Measurements from ENCODE around the gene P2RX3. TPM values are rescaled to one million over a fixed set of nuclear protein-coding genes. Genes with fewer than 3 reads are reported as not detected.

Gene P2RX3
- polyA plus RNA-seq, 1 experiment: not detected

- ChIA-PET CTCF (interaction anchor here (1.0 kb wide), 1 partner anchor 64 kb away, joined by 4 read pairs; no protein-coding TSS in a partner anchor), POLR2A (interaction anchor here (2.4 to 4.2 kb wide), 2 partner anchors 9 to 11 kb away, joined by 20 to 44 read pairs; partner anchors contain the start of gene TNKS1BP1)
- H3K27ac ChIP-seq (ENCODE audit: low read depth, low read length): no peak overlapping the region
- H3K9me3 ChIP-seq (ENCODE audit: control insufficient read depth, insufficient read depth, low read length): no peaks in the 10 kb centered on the region
- no peaks in the 10 kb centered on the region for H3K27me3 ChIP-seq (ENCODE audit: control insufficient read depth, insufficient read depth, low read length)
- H3K4me3 ChIP-seq (ENCODE audit: low read depth, low read length): no peak overlapping the region
- no peak for DNase-seq (ENCODE audit: low read depth, low spot score)
- TF ChIP-seq, protein P1, sequence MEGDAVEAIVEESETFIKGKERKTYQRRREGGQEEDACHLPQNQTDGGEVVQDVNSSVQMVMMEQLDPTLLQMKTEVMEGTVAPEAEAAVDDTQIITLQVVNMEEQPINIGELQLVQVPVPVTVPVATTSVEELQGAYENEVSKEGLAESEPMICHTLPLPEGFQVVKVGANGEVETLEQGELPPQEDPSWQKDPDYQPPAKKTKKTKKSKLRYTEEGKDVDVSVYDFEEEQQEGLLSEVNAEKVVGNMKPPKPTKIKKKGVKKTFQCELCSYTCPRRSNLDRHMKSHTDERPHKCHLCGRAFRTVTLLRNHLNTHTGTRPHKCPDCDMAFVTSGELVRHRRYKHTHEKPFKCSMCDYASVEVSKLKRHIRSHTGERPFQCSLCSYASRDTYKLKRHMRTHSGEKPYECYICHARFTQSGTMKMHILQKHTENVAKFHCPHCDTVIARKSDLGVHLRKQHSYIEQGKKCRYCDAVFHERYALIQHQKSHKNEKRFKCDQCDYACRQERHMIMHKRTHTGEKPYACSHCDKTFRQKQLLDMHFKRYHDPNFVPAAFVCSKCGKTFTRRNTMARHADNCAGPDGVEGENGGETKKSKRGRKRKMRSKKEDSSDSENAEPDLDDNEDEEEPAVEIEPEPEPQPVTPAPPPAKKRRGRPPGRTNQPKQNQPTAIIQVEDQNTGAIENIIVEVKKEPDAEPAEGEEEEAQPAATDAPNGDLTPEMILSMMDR (IDR thresholded peaks at IDR 0.05; ENCODE audit: low read depth, low read length): no peak
Measured at GRCh38 chr11:57313071-57313787, 24.9 kb upstream of the P2RX3 start.

DNA sequence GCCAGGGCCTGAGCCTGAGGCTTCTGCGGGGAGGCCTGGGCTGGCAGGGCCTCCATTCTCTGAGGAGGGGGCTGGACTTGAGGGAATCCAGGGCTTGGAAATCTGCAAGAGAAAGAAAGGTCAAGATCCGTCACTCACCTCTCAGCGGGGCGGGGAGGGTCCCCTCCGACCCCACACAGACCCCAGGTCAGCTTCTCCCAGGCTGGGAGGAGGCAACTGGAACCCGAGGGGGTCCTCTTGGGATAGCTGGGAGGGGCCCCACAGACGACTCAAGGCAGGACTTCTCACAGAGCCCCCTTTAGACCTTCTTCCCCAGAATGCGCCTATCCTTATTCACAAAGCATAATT lies 24.4 kb upstream of the P2RX3 start:
- no peak for DNase-seq (ENCODE audit: low read depth, low spot score)
- POLR2A ChIA-PET: interaction anchor here (4.2 kb wide), 1 partner anchor 8 kb away, joined by 44 read pairs; no protein-coding TSS in a partner anchor
- TF ChIP-seq, protein P1 (IDR thresholded peaks at IDR 0.05; ENCODE audit: low read depth, low read length): no peak

DNA sequence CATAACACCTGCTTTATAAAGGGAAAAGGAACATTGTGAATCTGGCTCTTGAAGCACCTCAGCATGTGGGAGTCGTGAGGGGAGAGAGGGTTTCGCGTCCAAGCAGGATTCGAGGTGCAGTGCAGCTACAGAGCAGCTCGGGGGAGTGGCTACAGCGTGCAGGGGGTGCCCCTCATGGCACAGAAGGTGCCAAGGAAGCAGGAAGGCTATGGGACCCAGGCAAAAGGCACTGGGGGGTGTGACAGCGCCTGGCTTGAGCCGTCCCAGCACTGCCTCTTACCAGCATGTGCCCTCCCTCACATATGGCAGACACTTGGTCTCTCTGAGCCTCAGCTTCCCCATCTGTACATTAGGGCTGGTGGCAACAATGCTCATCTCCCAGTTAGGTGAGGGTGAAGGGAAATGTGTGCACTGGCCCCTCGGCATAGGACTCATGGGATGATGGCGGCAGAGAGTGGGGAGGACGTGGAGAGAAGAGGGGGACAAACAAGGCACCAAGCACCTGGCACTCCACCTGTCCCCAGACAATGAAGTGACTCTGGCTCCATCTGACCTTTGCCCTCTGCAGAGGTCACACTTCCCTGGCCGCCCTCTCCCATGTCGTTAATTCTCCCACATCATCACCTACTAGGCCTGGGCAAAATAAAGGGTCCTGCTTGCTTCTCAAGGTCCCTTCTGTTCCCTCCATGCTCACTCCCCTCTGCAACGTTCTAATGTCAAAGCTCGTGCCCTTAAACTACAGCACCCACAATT lies 23.8 kb upstream of the P2RX3 start:
- Histone ChIP-seq H3K27ac (ENCODE audit: low read depth, low read length) (no peak overlapping the region), H3K27me3 (ENCODE audit: control insufficient read depth, insufficient read depth, low read length) (no peaks in the 10 kb centered on the region), H3K4me3 (ENCODE audit: low read depth, low read length) (no peak overlapping the region), H3K9me3 (ENCODE audit: control insufficient read depth, insufficient read depth, low read length) (no peaks in the 10 kb centered on the region)
- CTCF ChIA-PET: no interaction called here
- TF ChIP-seq, protein P1 (IDR thresholded peaks at IDR 0.05; ENCODE audit: low read depth, low read length): no peak
- DNase-seq (ENCODE audit: low read depth, low spot score): no peak
- POLR2A ChIA-PET: interaction anchor here (4.2 kb wide), 1 partner anchor 8 kb away, joined by 44 read pairs; no protein-coding TSS in a partner anchor

More for the DNA sequence above, 24.4 kb upstream of the P2RX3 start:
- CTCF ChIA-PET: no interaction called here
- no peaks in the 10 kb centered on the region for H3K9me3 ChIP-seq (ENCODE audit: control insufficient read depth, insufficient read depth, low read length)
- no peak overlapping the region for H3K4me3 ChIP-seq (ENCODE audit: low read depth, low read length)
- H3K27me3 ChIP-seq (ENCODE audit: control insufficient read depth, insufficient read depth, low read length): no peaks in the 10 kb centered on the region
- H3K27ac ChIP-seq (ENCODE audit: low read depth, low read length): no peak overlapping the region

- H3K27me3 ChIP-seq (ENCODE audit: control insufficient read depth, insufficient read depth, low read length): no peaks in the 10 kb centered on the region
- DNase-seq (ENCODE audit: low read depth, low spot score): no peak
- TF ChIP-seq, protein P1 (IDR thresholded peaks at IDR 0.05; ENCODE audit: low read depth, low read length): no peak
- CTCF ChIA-PET: interaction anchor here (0.6 kb wide), 1 partner anchor 12 kb away, joined by 3 read pairs; no protein-coding TSS in a partner anchor
- no peaks in the 10 kb centered on the region for H3K9me3 ChIP-seq (ENCODE audit: control insufficient read depth, insufficient read depth, low read length)
- POLR2A ChIA-PET: no interaction called here
- H3K27ac ChIP-seq (ENCODE audit: low read depth, low read length): no peak overlapping the region
- H3K4me3 ChIP-seq (ENCODE audit: low read depth, low read length): no peak overlapping the region
Measured at GRCh38 chr11:57315491-57315890, 22.7 kb upstream of the P2RX3 start.

DNA sequence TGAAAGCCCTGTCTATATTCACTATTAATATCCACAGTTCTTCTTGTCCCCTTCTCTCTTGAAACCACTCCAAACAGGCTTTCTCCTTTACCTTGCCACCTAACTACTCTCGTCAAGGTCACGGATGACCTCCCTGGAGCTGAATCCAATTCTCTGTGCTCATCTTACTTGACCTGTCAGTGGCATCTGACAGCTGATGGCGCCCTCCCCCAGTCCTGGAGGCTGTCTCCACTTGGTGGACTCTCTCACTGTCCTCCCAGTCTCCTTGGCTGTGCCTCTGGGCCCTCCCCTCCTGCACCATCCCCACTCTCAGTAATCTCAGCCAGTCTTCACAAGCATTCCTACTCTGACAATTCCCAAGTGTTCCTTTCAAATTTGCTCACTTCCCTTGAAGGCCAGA lies 22.1 kb upstream of the P2RX3 start:
- CTCF ChIA-PET: no interaction called here
- TF ChIP-seq, protein P1 (IDR thresholded peaks at IDR 0.05; ENCODE audit: low read depth, low read length): no peak
- H3K27ac ChIP-seq (ENCODE audit: low read depth, low read length): no peak overlapping the region
- DNase-seq (ENCODE audit: low read depth, low spot score): no peak
- H3K9me3 ChIP-seq (ENCODE audit: control insufficient read depth, insufficient read depth, low read length): no peaks in the 10 kb centered on the region
- H3K4me3 ChIP-seq (ENCODE audit: low read depth, low read length): no peak overlapping the region
- POLR2A ChIA-PET: no interaction called here
- H3K27me3 ChIP-seq (ENCODE audit: control insufficient read depth, insufficient read depth, low read length): no peaks in the 10 kb centered on the region
